Subcutaneous adipose tissue (tissue), 4 donors: ENCODE results near the gene KIAA1586. TPM values are rescaled to one million over a fixed set of nuclear protein-coding genes. Genes with fewer than 3 reads are reported as not detected.

ENCODE experiments used
- CTCF ChIP-seq: fragments of 450-650 bp; IDR thresholded peaks from one replicate; pipeline ENCODE4 v1.5.1; 2016; ENCODE audit warnings: low read depth, mild to moderate bottlenecking, control low read depth, antibody characterized with exemption, moderate library complexity
- total RNA-seq, 4 donors: library from RNA; depleted of rRNA; stranded (reverse); fragments of >200 nt; gene quantifications; one replicate each; pipeline ENCODE4 v1.1.0, GENCODE V29; 2016

Gene KIAA1586
- total RNA-seq, 4 donors from 2014 or later: 9.4 to 12.2 (median 11.6) TPM

- no peak for TF ChIP-seq CTCF
Measured at GRCh38 chr6:57029213-57029612, 17.3 kb upstream of the KIAA1586 start.

GRCh38 chr6:57033228-57033627 is 13.3 kb upstream of the KIAA1586 start:
- TF ChIP-seq CTCF: no peak

- TF ChIP-seq CTCF: no peak
Measured at GRCh38 chr6:57035549-57035948, 10.9 kb upstream of the KIAA1586 start.

GRCh38 chr6:57038906-57039305 is 7.6 kb upstream of the KIAA1586 start:
- TF ChIP-seq CTCF: no peak

- no peak for TF ChIP-seq CTCF
Measured at GRCh38 chr6:57040011-57040410, 6.5 kb upstream of the KIAA1586 start.

- TF ChIP-seq CTCF: no peak
Measured at GRCh38 chr6:57044568-57044967, 1.9 kb upstream of the KIAA1586 start.

- no peak for TF ChIP-seq CTCF
Measured at GRCh38 chr6:57048577-57048976, 2.1 kb downstream of the KIAA1586 start.

GRCh38 chr6:57063847-57064246 is 17.4 kb downstream of the KIAA1586 start:
- no peak for TF ChIP-seq CTCF
